Stimulated activated CD8-positive, alpha-beta memory T cell treated with anti-CD3 and anti-CD28 coated beads, Interleukin-15, amount 100 ng/mL, for 48 hours (primary cell): ENCODE data around the gene MEI4.
"Not testable (repeated sequence)": the region's sequence is repeated elsewhere in the genome, so short reads cannot be mapped to it uniquely, and the experiment has no call there.

Experiments
- DNase-seq, 2 donors: peaks; one replicate each; pipeline ENCODE4 v3.0.0-alpha.2; 2020; ENCODE audit warnings: low read depth in 2 of 2

MEI4 gene

GRCh38 chr6:77678048-77678447 lies 25.2 kb downstream of the MEI4 start:
- DNase-seq = no peak

DNA sequence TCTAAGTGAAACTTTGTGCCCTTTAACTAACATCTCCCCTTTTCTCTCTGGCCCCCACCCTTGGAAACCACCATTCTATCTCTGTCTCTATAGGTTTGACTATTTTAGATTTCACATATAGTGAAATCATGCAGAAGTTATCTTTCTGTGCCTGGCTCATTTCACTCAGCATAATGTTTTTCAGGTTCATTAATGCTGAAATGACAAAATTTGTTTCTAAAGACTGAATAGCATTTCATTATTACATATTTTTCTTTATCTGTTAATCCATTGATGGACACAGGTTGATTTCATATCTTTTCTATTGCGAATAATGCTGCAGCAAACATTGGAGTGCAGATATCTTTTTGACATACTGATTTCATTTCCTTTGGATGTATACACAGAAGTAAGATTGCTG lies 30.7 kb downstream of the MEI4 start:
- no peak for DNase-seq

DNA sequence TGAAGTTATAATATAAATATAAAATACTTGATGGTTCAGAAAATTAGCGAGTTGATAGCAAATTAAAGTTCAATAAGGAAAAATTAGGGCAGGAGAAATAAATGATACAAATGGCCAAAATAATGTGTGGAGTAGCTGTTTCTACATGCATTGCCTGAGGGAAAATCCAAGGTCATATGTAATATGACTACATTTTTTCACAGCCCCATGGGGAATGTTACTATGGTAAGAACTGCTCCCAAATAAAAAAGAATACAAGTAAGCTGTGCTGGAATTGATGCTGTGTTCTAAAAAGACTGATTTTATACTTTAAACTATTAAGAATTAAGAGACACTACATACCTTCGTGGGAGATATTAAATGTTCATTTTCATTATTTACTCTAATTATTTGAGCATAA lies 34.1 kb downstream of the MEI4 start:
- DNase-seq = no peak

DNA sequence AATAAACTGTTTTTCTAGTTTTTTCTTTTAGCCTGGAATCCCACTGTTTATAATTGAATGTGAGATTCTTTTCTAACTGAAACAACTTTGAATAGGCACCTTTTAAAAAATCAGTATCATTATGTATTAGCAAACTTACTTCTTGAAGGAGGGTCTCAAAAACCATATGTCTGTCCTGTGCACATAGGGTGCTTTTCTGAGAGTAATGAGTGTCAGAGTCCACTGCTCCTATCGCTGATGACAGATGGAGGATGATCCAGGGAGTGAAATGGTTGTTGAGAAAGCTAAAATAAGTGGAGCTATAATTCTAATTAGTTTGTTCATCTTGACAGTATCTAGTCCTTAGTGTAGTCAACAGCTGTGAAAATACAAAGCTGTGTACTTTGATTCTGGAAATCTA lies 35.8 kb downstream of the MEI4 start:
- DNase-seq = no peak

DNA sequence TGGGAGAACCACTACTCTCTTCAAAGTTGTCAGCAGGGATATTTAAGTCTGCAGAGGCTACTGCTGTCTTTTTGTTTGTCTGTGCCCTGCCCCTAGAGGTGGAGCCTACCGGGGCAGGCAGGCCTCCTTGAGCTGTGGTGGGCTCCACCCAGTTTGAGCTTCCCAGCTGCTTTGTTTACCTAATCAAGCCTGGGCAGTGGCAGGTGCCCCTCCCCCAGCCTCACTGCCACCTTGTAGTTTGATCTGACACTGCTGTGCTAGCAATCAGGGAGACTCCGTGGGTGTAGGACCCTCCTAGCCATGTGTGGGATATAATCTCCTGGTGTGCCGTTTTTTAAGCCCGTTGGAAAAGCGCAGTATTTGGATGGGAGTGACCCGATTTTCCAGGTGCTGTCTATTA lies 47.3 kb downstream of the MEI4 start:
- DNase-seq = not testable (repeated sequence)

GRCh38 chr6:77707603-77708002 lies 54.8 kb downstream of the MEI4 start:
- no peak for DNase-seq

GRCh38 chr6:77715588-77715987 lies 62.7 kb downstream of the MEI4 start:
- DNase-seq = no peak

GRCh38 chr6:77716311-77716710 lies 63.5 kb downstream of the MEI4 start:
- no peak for DNase-seq

DNA sequence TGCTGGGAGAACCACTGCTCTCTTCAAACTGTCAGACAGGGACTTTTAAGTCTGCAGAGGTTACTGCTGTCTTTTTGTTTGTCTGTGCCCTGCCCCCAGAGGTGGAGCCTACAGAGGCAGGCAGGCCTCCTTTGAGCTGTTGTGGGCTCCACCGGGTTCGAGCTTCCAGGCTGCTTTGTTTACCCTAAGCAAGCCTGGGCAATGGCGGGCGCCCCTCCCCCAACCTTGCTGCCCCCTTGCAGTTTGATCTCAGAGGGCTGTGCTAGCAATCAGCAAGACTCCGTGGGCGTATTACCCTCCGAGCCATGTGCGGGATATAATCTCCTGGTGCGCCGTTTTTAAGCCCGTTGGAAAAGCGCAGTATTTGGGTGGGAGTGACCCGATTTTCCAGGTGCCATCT lies 83.2 kb downstream of the MEI4 start:
- not testable (repeated sequence) for DNase-seq

GRCh38 chr6:77740380-77740779 lies 87.5 kb downstream of the MEI4 start:
- DNase-seq = no peak

DNA sequence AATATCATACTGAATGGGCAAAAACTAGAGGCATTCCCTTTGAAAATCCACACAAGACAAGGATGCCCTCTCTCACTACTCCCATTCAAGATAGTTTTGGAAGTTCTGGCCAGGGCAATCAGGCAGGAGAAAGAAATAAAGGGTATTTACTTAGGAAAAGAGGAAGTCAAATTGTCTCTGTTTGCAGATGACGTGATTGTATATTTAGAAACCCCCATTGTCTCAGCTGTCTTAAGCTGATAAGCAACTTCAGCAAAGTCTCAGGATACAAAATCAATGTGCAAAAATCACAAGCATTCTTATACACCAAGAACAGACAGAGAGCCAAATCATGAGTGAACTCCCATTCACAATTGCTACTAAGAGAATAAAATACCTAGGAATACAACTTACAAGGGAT lies 99.3 kb downstream of the MEI4 start:
- not testable (repeated sequence) for DNase-seq

DNA sequence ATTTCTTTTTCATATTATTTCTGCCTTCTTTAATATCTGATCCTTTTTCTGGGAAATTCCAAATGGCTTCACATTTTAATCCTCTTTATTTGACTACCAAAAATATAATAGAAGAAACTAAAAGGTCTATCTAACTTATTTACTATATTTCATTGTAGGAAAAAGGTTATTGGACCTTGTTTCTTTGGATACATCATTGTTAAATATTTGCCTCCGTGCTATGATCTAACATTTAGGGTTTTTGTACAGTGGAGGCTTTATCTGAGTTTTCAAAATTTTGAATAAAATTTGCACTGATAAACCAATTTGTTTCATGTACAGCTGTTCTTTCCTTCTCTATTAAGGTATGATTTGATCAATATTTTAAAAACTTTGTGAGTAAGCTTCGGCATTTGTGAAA lies 109.5 kb downstream of the MEI4 start:
- no peak for DNase-seq

DNA sequence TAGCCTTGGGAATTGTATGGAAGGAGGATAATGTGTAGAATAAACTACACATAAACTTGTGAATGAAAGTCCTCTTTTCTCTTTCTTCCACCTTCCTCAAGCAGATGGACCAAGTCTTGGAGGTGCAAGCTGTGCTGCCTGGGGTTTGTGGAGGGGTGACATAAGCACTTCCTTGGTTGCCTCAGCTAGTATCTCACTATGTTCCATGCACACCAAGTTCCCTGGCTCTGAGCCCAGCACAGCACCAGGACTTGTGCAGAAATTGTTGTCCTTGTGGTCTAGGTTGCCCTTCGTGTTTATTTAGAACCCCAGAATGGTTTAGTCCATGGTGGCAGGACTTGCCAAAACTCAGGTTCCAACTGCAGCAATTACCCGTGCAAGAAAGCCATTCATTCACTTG lies 110.3 kb downstream of the MEI4 start:
- DNase-seq = no peak

- no peak for DNase-seq
These were observed 111.5 kb downstream of the MEI4 start for GRCh38 chr6:77764364-77764763.

- no peak for DNase-seq
These were observed 120.5 kb downstream of the MEI4 start for GRCh38 chr6:77773157-77773822.

DNA sequence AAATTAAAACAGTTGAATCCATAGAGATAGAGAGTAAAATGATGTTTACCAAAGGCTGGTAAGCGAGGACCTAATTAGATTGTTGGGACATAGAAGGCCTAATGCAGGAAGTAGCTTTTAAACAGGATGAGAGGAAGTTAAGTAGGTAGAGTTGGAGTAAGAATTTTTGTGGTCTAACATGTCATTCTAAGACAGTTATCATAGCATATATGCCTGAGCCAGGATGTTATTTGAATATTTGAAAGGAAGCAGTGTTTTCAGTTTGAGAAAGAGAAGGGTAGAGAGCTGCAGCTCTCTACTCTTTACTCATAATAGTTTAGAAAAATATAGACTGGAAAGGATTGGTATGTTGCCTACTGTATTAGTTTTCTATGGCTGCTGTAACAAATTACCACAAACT lies 121.6 kb downstream of the MEI4 start:
- DNase-seq = no peak

GRCh38 chr6:77776441-77776840 lies 123.6 kb downstream of the MEI4 start:
- no peak for DNase-seq

GRCh38 chr6:77778527-77778926 lies 125.7 kb downstream of the MEI4 start:
- DNase-seq = no peak

- no peak for DNase-seq
These were observed 134.2 kb downstream of the MEI4 start for GRCh38 chr6:77786935-77787629.

DNA sequence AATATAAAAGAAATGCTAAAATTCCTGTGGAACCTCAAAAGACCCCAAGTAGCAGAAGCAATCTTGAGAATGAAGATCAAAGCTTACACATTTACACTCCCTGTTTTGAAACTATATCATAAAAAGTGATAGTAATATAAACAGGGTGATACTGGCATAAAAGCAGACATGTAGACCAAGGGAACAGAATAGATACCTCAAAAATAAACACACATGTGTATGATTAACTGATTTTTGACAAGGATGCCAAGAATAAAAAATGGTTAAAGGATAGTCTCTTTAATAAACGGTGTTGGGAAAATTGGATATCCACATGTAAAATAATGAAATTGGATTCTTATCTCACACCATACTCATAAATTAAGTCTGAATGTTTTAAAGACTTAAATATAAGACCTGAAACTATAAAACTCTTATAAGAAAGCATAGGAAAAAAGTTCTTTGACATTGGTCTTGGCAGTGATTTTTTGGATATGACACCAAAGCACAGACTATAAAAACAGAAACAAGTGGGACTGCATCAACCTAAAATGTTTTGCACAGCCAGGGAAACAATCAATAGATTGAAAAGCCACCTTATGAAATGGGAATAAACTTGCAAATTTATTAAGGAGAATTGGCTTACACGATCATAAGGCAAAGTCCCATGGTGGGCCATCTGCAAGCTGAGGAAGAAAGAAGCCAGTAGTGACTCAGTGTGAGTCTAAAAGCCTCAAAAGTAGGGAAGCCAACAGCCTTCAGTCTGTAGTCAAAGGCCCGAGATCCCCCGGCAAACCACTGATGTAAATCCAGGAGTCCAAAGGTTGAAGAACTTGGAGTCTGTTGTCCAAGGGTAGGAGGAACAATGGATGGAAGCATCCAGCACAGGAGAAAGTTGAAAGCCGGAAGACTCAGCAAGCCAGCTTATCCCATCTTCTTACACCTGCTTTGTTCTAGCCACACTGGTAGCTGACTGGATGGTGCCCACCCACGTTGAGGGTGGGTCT lies 144.3 kb downstream of the MEI4 start:
- DNase-seq = no peak

DNA sequence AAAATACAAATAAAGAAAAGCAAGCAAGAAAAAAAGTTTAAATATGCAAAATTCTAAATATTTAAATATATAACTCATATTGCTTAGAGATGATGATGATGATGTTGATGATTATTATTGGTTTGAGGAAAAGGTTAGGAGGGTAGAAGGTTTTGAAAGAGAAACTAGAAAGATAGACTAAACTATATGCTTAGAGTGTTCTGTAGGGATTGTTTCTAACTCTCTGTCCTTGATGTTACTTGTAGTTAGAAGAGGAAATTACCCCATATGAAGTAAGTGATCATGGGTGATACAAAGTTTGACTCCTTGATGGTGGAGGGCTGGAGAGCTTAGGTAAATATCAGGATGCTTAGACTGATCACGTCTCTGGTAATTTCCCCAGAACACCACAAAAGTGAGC lies 159.5 kb downstream of the MEI4 start:
- DNase-seq = no peak

GRCh38 chr6:77813090-77813489 lies 160.3 kb downstream of the MEI4 start:
- DNase-seq = no peak

GRCh38 chr6:77814119-77814518 lies 161.3 kb downstream of the MEI4 start:
- no peak for DNase-seq
